ENCODE data around the gene PUM2.
"Not testable (repeated sequence)": the region's sequence is repeated elsewhere in the genome, so short reads cannot be mapped to it uniquely, and the experiment has no call there.

Gene PUM2

DNA sequence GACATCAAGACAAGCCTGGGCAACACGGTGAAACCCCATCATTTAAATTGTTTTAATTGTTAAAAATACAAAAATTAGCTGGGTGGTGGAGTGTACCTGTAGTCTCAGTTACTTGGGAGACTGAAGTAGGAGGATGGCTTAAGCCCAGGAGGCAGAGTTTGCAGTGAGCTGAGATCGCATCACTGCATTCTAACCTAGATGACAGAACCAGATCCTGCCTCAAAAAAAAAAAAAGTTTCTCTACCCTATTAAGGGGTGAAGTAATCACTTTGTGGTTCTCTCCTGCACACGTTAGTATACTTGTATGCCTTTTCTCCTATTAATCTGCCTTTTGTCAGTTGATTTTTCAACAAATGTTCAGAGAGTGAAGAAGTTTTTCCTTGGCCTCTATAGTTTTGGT lies 18.1 kb upstream of the PUM2 start:
- peak overlapping the region; percentile 8 for H3K27ac ChIP-seq (ENCODE audit: low read depth, low read length, severe bottlenecking)
- WGBS, 2 experiments (ENCODE audit: insufficient coverage in 2 of 2), result 90% methylated on average over 2 of the region's 3 CpGs; no CpG with 5 or more reads in 1 of the 2 experiments
- no peak overlapping the region for H3K4me3 ChIP-seq (ENCODE audit: extremely low read depth, insufficient read depth, low read length, poor library complexity, severe bottlenecking)
- no peaks in the 10 kb centered on the region for H3K9me3 ChIP-seq (ENCODE audit: control insufficient read depth, low read length)
- no peaks in the 10 kb centered on the region for H3K36me3 ChIP-seq (ENCODE audit: control insufficient read depth, insufficient read depth, low read length)
- peaks cover 4% of the 10 kb centered on the region for H3K4me1 ChIP-seq (ENCODE audit: control insufficient read depth, insufficient read depth, low read length, poor library complexity, severe bottlenecking)

DNA sequence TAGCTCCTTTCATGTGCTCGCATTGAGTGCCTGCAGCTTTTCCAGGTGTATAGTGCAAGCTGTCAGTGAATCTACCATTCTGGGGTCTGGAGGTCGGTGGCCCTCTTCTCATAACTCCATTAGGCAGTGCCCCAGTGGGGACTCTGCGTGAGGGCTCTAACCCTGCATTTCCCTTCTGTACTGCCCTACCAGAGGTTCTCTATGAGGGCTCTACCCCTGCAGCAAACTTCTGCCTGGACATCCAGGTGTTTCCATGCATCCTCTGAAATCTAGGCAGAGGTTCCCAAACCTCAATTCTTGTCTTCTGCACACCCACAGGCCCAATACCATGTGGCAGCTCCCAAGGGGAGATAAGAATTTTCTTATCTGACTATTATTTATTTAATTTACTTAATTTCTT lies 17.3 kb upstream of the PUM2 start:
- 70 to 81% methylated on average over 3 of the region's 3 CpGs for WGBS, 2 experiments (ENCODE audit: insufficient coverage in 2 of 2)
- not testable (repeated sequence) for H3K4me3 ChIP-seq (ENCODE audit: extremely low read depth, insufficient read depth, low read length, poor library complexity, severe bottlenecking); H3K36me3 ChIP-seq (ENCODE audit: control insufficient read depth, insufficient read depth, low read length); H3K27ac ChIP-seq (ENCODE audit: low read depth, low read length, severe bottlenecking); H3K9me3 ChIP-seq (ENCODE audit: control insufficient read depth, low read length); H3K4me1 ChIP-seq (ENCODE audit: control insufficient read depth, insufficient read depth, low read length, poor library complexity, severe bottlenecking)

- Histone ChIP-seq H3K9me3 (ENCODE audit: control insufficient read depth, low read length) (no peaks in the 10 kb centered on the region), H3K36me3 (ENCODE audit: control insufficient read depth, insufficient read depth, low read length) (no peaks in the 10 kb centered on the region), H3K4me3 (ENCODE audit: extremely low read depth, insufficient read depth, low read length, poor library complexity, severe bottlenecking) (no peak overlapping the region), H3K27ac (ENCODE audit: low read depth, low read length, severe bottlenecking) (no peak overlapping the region), H3K4me1 (ENCODE audit: control insufficient read depth, insufficient read depth, low read length, poor library complexity, severe bottlenecking) (peaks cover 4% of the 10 kb centered on the region)
- WGBS, 2 experiments (ENCODE audit: insufficient coverage in 2 of 2), result 78 to 86% methylated on average over 2 of the region's 2 CpGs
These were observed 16.1 kb upstream of the PUM2 start for GRCh38 chr2:20366672-20367116.

GRCh38 chr2:20365249-20365817 lies 14.7 kb upstream of the PUM2 start:
- Histone ChIP-seq H3K4me3 (ENCODE audit: extremely low read depth, insufficient read depth, low read length, poor library complexity, severe bottlenecking) (no peak overlapping the region), H3K4me1 (ENCODE audit: control insufficient read depth, insufficient read depth, low read length, poor library complexity, severe bottlenecking) (peaks cover 4% of the 10 kb centered on the region), H3K9me3 (ENCODE audit: control insufficient read depth, low read length) (no peaks in the 10 kb centered on the region), H3K36me3 (ENCODE audit: control insufficient read depth, insufficient read depth, low read length) (no peaks in the 10 kb centered on the region), H3K27ac (ENCODE audit: low read depth, low read length, severe bottlenecking) (no peak overlapping the region)
- 89 to 90% methylated on average over 7 of the region's 7 CpGs for WGBS, 2 experiments (ENCODE audit: insufficient coverage in 2 of 2)

DNA sequence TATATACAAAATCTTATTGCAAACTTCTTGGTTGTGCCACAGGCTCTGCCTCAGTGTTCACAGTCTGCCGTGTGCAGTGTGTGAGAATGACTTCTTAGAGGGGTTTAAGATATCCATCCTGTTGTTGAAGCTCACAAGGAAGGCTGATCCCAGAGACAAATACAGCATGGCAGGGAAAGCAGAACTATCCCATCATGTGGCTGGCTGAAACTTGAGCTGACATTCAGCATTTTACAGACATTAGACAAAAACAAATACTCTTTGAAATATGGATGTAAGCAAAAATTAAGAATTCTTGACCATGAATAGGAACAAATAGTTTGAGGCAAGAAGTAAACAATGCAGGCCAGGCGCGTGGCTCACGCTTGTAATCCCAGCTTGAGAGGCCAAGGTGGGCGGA lies 12.9 kb upstream of the PUM2 start:
- WGBS, 2 experiments (ENCODE audit: insufficient coverage in 2 of 2), result 88 to 100% methylated on average over 4 of the region's 5 CpGs
- Histone ChIP-seq H3K27ac (ENCODE audit: low read depth, low read length, severe bottlenecking) (no peak overlapping the region), H3K4me3 (ENCODE audit: extremely low read depth, insufficient read depth, low read length, poor library complexity, severe bottlenecking) (no peak overlapping the region), H3K36me3 (ENCODE audit: control insufficient read depth, insufficient read depth, low read length) (no peaks in the 10 kb centered on the region), H3K9me3 (ENCODE audit: control insufficient read depth, low read length) (no peaks in the 10 kb centered on the region), H3K4me1 (ENCODE audit: control insufficient read depth, insufficient read depth, low read length, poor library complexity, severe bottlenecking) (peaks cover 4% of the 10 kb centered on the region)

GRCh38 chr2:20362701-20363435 lies 12.2 kb upstream of the PUM2 start:
- Histone ChIP-seq H3K9me3 (ENCODE audit: control insufficient read depth, low read length) (no peaks in the 10 kb centered on the region), H3K27ac (ENCODE audit: low read depth, low read length, severe bottlenecking) (no peak overlapping the region), H3K36me3 (ENCODE audit: control insufficient read depth, insufficient read depth, low read length) (no peaks in the 10 kb centered on the region), H3K4me3 (ENCODE audit: extremely low read depth, insufficient read depth, low read length, poor library complexity, severe bottlenecking) (no peak overlapping the region), H3K4me1 (ENCODE audit: control insufficient read depth, insufficient read depth, low read length, poor library complexity, severe bottlenecking) (peaks cover 4% of the 10 kb centered on the region)
- 100% methylated on average over 2 to 3 of the region's 5 CpGs for WGBS, 2 experiments (ENCODE audit: insufficient coverage in 2 of 2)

DNA sequence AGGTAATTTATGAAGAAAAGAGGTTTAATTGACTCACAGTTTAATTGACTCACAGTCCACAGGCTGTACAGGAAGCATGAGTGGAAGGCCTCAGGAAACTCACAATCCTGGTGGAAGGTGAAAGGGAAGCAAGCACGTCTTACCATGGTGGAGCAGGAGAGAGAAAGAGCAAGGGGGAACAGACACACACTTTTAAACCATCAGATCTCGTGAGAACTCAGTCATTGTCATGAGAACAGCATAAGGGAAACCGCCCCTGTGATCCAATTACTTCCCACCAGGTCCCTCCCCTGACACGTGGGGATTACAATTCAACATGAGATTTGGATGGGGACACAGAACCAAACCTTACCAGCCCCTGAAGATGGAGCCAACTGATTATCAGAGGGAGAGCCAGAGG lies 11.2 kb upstream of the PUM2 start:
- Histone ChIP-seq H3K4me1 (ENCODE audit: control insufficient read depth, insufficient read depth, low read length, poor library complexity, severe bottlenecking) (peaks cover 4% of the 10 kb centered on the region), H3K36me3 (ENCODE audit: control insufficient read depth, insufficient read depth, low read length) (no peaks in the 10 kb centered on the region), H3K4me3 (ENCODE audit: extremely low read depth, insufficient read depth, low read length, poor library complexity, severe bottlenecking) (no peak overlapping the region), H3K9me3 (ENCODE audit: control insufficient read depth, low read length) (no peaks in the 10 kb centered on the region), H3K27ac (ENCODE audit: low read depth, low read length, severe bottlenecking) (no peak overlapping the region)
- WGBS, 2 experiments (ENCODE audit: insufficient coverage in 2 of 2), result 92 to 100% methylated on average over 2 to 4 of the region's 4 CpGs

GRCh38 chr2:20359096-20359495 lies 8.5 kb upstream of the PUM2 start:
- Histone ChIP-seq H3K27ac (ENCODE audit: low read depth, low read length, severe bottlenecking) (no peak overlapping the region), H3K4me1 (ENCODE audit: control insufficient read depth, insufficient read depth, low read length, poor library complexity, severe bottlenecking) (no peaks in the 10 kb centered on the region), H3K36me3 (ENCODE audit: control insufficient read depth, insufficient read depth, low read length) (no peaks in the 10 kb centered on the region), H3K9me3 (ENCODE audit: control insufficient read depth, low read length) (no peaks in the 10 kb centered on the region), H3K4me3 (ENCODE audit: extremely low read depth, insufficient read depth, low read length, poor library complexity, severe bottlenecking) (no peak overlapping the region)
- WGBS, 2 experiments (ENCODE audit: insufficient coverage in 2 of 2), result 96 to 97% methylated on average over 6 of the region's 6 CpGs

DNA sequence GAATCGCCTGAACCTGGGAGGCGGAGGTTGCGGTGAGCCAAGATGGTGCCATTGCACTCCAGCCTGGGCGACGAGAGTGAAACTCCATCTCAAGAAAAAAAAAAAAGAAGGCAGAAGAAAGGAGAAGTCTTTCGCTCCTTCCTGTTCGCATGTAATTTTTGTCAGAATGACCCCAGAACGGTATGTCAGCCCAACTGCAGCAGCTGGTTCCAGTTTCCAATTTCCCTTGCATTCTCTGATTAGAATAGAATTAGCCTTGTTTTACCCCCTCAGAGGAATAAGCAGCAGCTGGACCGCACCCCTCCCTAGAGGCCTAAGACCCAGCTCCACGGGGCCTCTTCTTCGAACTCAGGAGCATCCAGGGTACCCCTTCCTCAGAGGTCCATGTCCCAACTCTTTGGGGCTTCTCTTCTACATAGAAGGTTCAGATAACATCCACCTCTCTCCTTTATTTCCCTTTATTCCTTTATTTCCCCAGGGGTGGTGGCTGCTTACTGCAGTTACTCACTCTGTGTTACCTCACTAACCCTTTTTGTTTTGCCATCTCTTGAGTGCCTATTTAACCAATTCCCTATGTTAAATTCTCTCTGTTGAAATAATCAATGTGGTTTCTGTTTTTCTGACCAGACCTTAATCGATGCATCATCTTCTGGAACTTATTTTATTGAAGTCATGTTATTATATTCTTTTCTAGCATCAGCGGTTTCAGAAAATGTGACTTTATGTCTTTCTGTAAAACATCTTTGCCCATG lies 7.2 kb upstream of the PUM2 start:
- WGBS, 2 experiments (ENCODE audit: insufficient coverage in 2 of 2), result 88 to 95% methylated on average over 9 to 11 of the region's 13 CpGs

GRCh38 chr2:20356042-20356441 lies 5.4 kb upstream of the PUM2 start:
- WGBS, 2 experiments (ENCODE audit: insufficient coverage in 2 of 2), result no CpG with 5 or more reads among the region's 3 CpGs
- peaks cover 23% of the 10 kb centered on the region for H3K4me1 ChIP-seq (ENCODE audit: control insufficient read depth, insufficient read depth, low read length, poor library complexity, severe bottlenecking)
- no peak overlapping the region for H3K27ac ChIP-seq (ENCODE audit: low read depth, low read length, severe bottlenecking)
- no peaks in the 10 kb centered on the region for H3K9me3 ChIP-seq (ENCODE audit: control insufficient read depth, low read length)
- no peak overlapping the region for H3K4me3 ChIP-seq (ENCODE audit: extremely low read depth, insufficient read depth, low read length, poor library complexity, severe bottlenecking)
- no peaks in the 10 kb centered on the region for H3K36me3 ChIP-seq (ENCODE audit: control insufficient read depth, insufficient read depth, low read length)

More for the DNA sequence above, 7.2 kb upstream of the PUM2 start:
- no peaks in the 10 kb centered on the region for H3K9me3 ChIP-seq (ENCODE audit: control insufficient read depth, low read length)
- H3K4me3 ChIP-seq (ENCODE audit: extremely low read depth, insufficient read depth, low read length, poor library complexity, severe bottlenecking), result no peak overlapping the region
- H3K36me3 ChIP-seq (ENCODE audit: control insufficient read depth, insufficient read depth, low read length), result no peaks in the 10 kb centered on the region
- H3K27ac ChIP-seq (ENCODE audit: low read depth, low read length, severe bottlenecking), result no peak overlapping the region
- peaks cover 9% of the 10 kb centered on the region for H3K4me1 ChIP-seq (ENCODE audit: control insufficient read depth, insufficient read depth, low read length, poor library complexity, severe bottlenecking)

DNA sequence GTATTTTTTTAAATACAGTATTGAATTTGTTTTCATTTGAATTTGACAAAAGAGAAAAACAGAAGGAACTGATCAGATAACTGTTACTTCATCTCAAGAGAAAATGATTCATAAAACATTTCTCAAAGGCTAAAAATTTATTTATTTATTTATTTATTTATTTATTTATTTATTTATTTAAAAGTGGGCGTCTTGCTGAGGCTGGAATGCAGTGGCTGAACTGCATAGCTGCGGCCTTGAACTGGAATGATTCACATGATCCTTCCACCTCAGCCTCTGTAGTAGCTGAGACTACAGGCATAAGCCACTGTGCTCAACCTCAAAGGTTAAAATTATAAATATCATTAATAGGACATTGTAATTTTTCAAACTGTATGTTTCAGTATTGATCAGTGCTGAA lies 4.5 kb upstream of the PUM2 start:
- WGBS, 2 experiments (ENCODE audit: insufficient coverage in 2 of 2), result no CpG with 5 or more reads among the region's 2 CpGs
- no peak overlapping the region for H3K27ac ChIP-seq (ENCODE audit: low read depth, low read length, severe bottlenecking)
- H3K9me3 ChIP-seq (ENCODE audit: control insufficient read depth, low read length), result no peaks in the 10 kb centered on the region

More for the DNA sequence above, 4.5 kb upstream of the PUM2 start:
- H3K4me1 ChIP-seq (ENCODE audit: control insufficient read depth, insufficient read depth, low read length, poor library complexity, severe bottlenecking), result peaks cover 23% of the 10 kb centered on the region
- no peaks in the 10 kb centered on the region for H3K36me3 ChIP-seq (ENCODE audit: control insufficient read depth, insufficient read depth, low read length)
- H3K4me3 ChIP-seq (ENCODE audit: extremely low read depth, insufficient read depth, low read length, poor library complexity, severe bottlenecking), result no peak overlapping the region

Measured in mesodermal cell (in vitro differentiated cells).